Kidney epithelial cell (primary cell): ENCODE data around the gene FKBP9. TPM values are rescaled to one million over a fixed set of nuclear protein-coding genes. Genes with fewer than 3 reads are reported as not detected.
"Not testable (repeated sequence)": the region's sequence is repeated elsewhere in the genome, so short reads cannot be mapped to it uniquely, and the experiment has no call there.

Experiments
- DNase-seq: peaks from one replicate; pipeline ENCODE4 v3.0.0-alpha.2; 2010; ENCODE audit warnings: low read depth
- H3K27me3 ChIP-seq: 2 replicates; pipeline ENCODE4 v1.6.0; 2011; ENCODE audit warnings: low read length; ENCODE audit not compliant: control insufficient read depth, insufficient read depth
- H3K36me3 ChIP-seq: 2 replicates; pipeline ENCODE4 v1.5.1; 2011; ENCODE audit warnings: low read length; ENCODE audit not compliant: control insufficient read depth, insufficient read depth
- H3K4me3 ChIP-seq: 2 replicates; pipeline ENCODE4 v1.5.1; 2011; ENCODE audit warnings: low read depth, mild to moderate bottlenecking, control low read depth, low read length
- CTCF ChIP-seq: IDR thresholded peaks from 2 replicates; pipeline ENCODE4 v1.5.1; 2011; ENCODE audit warnings: mild to moderate bottlenecking, moderate library complexity, low read length, control low read depth, inconsistent platforms; ENCODE audit not compliant: insufficient read depth, poor library complexity, severe bottlenecking
- total RNA-seq: library from RNA; depleted of rRNA; stranded (reverse); fragments of >200 nt; gene quantifications from 2 replicates; pipeline ENCODE4 v1.2.3, GENCODE V29; 2015

FKBP9 gene
- total RNA-seq, 1 donor from 2014 or later, result 107 TPM

DNA sequence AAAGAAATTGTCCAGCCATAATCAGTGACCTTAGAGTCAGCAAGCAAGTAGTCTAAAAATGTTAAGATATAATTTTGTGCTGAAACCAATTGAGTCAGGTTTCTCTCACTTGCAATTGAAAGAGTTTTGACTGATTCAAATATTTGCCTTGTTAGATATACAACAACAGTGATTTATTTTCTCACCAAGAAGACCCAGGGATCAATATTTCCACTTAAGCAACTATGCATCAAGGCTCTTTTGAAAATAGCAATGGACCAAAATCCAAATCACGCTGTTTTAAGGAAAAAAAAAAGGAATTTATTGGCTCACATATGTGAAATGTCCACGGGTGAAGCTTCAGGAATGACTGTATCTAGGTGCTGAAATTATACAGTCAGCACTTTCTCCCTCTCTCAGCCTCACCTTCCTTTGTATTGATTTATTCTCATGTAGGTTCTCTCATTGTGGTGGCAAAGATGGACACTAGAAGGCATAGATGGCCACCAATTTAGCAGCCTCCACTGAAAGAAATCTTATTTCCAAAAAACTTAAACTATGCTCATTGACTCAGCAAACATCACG lies 9.7 kb upstream of the FKBP9 start:
- Histone ChIP-seq H3K36me3 (no peaks in the 10 kb centered on the region), H3K4me3 (no peak overlapping the region), H3K27me3 (no peaks in the 10 kb centered on the region)
- TF ChIP-seq CTCF, result no peak
- DNase-seq, result no peak

DNA sequence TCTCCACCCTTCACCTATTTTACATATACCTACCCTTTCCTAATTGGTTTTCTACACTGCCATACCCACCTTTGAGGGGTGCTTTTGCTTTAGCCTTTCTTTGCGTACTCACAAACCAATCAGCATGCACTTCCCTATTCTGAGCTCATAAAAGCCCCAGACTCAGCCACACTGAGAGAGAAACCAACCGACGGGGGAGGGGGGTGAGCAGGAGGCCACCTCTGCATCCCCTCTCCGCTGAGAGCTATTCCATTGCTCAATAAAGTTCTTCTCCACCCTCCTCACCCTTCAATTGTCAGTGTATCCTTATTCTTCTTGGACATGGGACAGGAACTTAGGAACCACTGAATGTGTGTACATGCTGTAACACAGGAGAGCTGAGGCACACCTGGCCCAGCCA lies 9.0 kb upstream of the FKBP9 start:
- DNase-seq, result no peak
- Histone ChIP-seq H3K36me3 (no peaks in the 10 kb centered on the region), H3K27me3 (no peaks in the 10 kb centered on the region), H3K4me3 (no peak overlapping the region)
- TF ChIP-seq CTCF, result no peak

DNA sequence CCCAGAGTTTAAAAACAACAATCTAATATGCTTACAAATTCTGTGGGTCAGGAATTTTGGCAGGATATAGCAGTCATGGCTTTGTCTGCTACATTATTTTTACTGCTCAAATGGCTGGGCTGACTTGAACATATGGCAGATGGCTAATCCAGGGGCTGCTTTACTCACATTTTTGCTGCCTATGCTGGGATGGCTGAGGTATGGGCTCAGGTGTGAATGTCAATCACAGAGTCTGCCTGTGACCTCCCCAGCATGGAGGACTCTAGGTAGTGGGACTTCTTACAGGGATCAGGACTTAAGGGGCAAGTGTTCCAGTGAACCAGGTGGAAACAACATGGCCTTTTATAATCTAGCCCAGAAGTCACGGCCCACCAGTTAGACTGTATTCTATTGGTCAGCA lies 4.4 kb upstream of the FKBP9 start:
- Histone ChIP-seq H3K36me3 (no peaks in the 10 kb centered on the region), H3K27me3 (no peaks in the 10 kb centered on the region), H3K4me3 (no peak overlapping the region)
- TF ChIP-seq CTCF, result no peak
- no peak for DNase-seq

DNA sequence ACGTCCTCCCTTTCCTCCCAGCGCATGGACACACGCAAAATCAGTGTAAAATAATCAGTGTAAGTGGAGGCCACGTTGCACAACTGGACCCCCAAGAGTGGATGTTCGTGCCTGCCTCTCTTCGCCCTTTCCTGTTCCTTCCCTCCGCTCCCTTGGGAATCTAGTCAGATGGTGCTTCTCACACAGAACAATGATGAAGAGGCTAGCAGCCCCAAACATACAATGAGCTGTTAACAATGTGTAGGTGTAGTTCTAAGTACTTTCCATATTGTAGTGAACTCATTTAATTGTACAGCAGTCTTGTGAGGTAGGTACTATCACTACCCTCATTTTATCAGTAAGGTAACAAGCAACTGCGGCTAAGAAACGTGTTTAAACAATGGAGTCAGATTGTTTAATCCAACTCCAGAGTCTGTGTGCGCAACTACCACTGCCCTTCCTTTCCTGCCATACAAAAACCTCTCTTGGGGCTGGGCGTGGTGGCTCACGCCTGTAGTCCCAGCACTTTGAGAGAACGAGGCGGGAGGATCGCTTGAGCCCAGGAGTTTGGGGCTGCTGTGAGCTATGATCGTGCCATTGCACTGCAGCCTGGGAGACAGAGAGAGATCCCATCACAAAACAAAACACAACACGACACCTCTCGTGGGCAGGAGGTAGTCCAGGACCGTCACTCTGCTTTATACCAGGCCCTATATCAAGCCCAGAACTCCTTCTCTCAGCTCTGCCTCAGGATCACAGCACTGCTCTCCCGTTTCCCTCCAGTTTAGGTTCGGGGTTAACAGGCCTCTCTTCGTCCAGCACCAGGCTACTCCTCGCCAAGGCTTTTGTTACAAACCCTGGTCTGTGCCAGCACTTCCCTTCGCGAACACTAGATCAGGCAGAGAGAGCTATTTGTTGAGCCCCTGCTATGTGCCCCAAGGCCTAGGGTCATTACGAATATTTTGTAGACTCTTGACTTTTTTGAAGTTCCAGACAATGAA lies 1.1 kb downstream of the FKBP9 start:
- Histone ChIP-seq H3K36me3 (no peaks in the 10 kb centered on the region), H3K4me3 (peak overlapping the region; percentile 96), H3K27me3 (no peaks in the 10 kb centered on the region)
- DNase-seq, result no peak
- TF ChIP-seq CTCF, result no peak

- not testable (repeated sequence) for DNase-seq, H3K4me3 ChIP-seq, H3K36me3 ChIP-seq, H3K27me3 ChIP-seq
These were observed 6.7 kb downstream of the FKBP9 start for GRCh38 chr7:32963880-32964301.

DNA sequence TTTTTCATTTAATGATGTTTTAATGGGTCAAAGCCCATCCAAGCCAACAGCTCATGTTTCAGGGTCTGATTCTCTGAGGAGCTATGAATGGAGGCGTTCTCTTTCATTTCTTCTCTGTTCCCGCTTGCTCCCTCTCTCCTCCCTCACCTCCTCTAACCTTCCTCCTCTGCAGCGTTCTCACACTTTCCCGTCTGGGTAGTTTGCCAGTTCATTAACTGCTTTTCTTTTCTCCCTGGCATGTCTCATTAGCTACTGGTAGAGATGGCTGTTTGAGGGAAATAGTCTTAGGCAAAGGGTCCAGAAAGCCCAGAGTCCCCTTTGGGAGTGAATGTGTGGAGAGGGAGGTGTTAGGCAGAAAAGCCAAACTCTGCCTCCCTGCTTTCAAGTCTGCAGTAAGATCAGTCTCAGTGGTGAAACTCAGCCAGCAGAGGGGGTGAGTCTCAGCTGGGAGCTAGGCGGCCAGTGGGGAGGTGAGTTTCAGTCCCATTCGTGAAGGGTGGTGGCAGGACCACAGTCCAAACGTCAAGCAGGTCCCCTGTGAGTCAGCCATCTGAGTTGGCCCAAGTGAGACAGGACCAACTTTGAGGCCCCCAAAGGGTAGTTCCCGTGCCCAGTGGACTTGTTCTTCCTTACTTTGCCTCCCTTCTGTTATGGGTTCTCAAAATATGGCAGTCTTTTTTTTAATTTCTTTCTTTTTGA lies 7.4 kb downstream of the FKBP9 start:
- not testable (repeated sequence) for H3K36me3 ChIP-seq, DNase-seq, H3K4me3 ChIP-seq, H3K27me3 ChIP-seq
- TF ChIP-seq CTCF, result peak; percentile 29

DNA sequence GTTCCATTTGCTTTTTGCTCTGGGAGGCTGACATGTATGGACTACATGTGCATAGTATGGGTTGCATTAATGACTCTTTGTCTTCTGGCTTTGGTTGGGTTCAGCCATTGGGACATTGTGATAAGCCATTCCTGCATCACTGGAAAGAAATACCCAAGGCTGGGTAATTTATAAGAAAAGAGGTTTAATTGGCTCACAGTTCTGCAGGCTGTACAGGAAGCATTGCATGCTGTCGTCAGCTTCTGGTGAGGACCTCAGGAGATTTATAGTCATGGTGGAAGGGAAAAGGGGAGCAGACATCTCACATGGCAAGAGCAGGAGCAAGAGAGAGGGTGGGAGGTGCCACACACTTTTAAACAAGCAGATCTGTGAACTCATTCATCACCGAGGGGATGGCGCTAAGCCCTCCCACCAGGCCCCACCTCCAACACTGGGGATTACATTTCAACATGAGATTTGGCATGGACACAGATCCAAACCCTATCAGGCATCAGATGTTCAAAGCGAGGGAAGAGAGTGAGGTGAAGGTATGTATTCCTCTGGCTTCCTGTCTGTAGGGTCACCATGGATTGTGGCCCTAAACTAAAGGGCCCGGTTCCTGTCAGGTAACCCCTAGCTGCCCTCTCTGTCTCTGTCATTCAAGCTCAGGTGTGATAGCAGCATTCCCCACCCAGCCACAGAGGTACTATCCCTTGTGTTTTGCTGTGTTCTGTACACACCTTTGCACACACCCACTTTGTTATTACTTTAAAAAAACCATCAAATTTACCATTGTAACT lies 9.4 kb downstream of the FKBP9 start:
- DNase-seq, H3K4me3 ChIP-seq, H3K36me3 ChIP-seq, H3K27me3 ChIP-seq: not testable (repeated sequence)

DNA sequence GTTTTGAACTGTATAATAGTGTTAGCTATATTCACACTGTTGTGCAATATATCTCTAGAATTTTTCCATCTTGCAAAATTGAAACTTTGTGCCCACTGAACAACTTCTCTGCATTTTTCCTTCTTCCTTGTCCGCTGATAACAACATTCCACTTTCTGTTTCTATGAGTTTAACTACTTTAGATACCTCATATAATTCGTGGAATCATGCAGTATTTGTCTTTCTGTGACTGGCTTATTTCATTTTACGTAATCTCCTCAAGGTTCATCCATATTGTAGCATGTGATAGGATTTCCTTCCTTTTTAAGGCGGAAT lies 10.0 kb downstream of the FKBP9 start:
- not testable (repeated sequence) for DNase-seq, H3K4me3 ChIP-seq

GRCh38 chr7:32971967-32972366 lies 14.7 kb downstream of the FKBP9 start:
- not testable (repeated sequence) for H3K27me3 ChIP-seq, DNase-seq, H3K4me3 ChIP-seq, H3K36me3 ChIP-seq

More for the DNA sequence above, 10.0 kb downstream of the FKBP9 start:
- H3K36me3 ChIP-seq, H3K27me3 ChIP-seq: not testable (repeated sequence)
